ENCODE results near the gene PMS1. TPM values are rescaled to one million over a fixed set of nuclear protein-coding genes. Genes with fewer than 3 reads are reported as not detected.

The PMS1 gene
- total RNA-seq, 1 experiment from 2014 or later = 56.1 TPM

Other genes starting within 250 kb of the PMS1 start
- gene SLC40A1, start 203.7 kb upstream of the PMS1 start, total RNA-seq (2014; rRNA removed; shearing (Covaris generic)) = 2.3 and 5.6 TPM in 2 replicates
- gene ASNSD1, start 123.0 kb upstream of the PMS1 start, total RNA-seq (2014; rRNA removed; shearing (Covaris generic)) = 79.5 and 113 TPM in 2 replicates
- gene ANKAR, start 109.8 kb upstream of the PMS1 start, total RNA-seq (2014; rRNA removed; shearing (Covaris generic)) = 0.74 and 4.3 TPM in 2 replicates
- 5.1 and 7.1 TPM in 2 replicates for gene OSGEPL1, start 21.7 kb upstream of the PMS1 start, total RNA-seq (2014; rRNA removed; shearing (Covaris generic))
- 66.7 and 67.7 TPM in 2 replicates for gene ORMDL1, start 111 bp upstream of the PMS1 start, total RNA-seq (2014; rRNA removed; shearing (Covaris generic))